ENCODE measurements around the gene GPR25. TPM values are rescaled to one million over a fixed set of nuclear protein-coding genes. Genes with fewer than 3 reads are reported as not detected.

GPR25 gene
- total RNA-seq, 1 experiment from 2014 or later = not detected

- Histone ChIP-seq H3K9me2 (ENCODE audit: insufficient read depth) (no peaks in the 10 kb centered on the region), H3K4me1 (ENCODE audit: control insufficient read depth in 1 of 2, insufficient read depth in 2 of 2, low read length in 2 of 2) (peaks cover 5 to 9% of the 10 kb centered on the region in 2 experiments; a peak in 3 of 4 replicates), H3K9me3 (ENCODE audit: control insufficient read depth in 1 of 2, insufficient read depth in 1 of 2, low read depth in 1 of 2, low read length in 2 of 2) (no peaks in the 10 kb centered on the region), H3K9ac (ENCODE audit: low read length) (no peak overlapping the region), H3K36me3 (ENCODE audit: control insufficient read depth in 1 of 2, insufficient read depth in 2 of 2, low read length in 2 of 2) (peaks cover 0 to 8% of the 10 kb centered on the region in 2 experiments; a peak in 2 of 4 replicates), H3K27me3 (ENCODE audit: insufficient read depth, low read length) (no peaks in the 10 kb centered on the region), H3K4me2 (ENCODE audit: low read length) (no peak overlapping the region), H4K20me1 (ENCODE audit: insufficient read depth) (no peaks in the 10 kb centered on the region), H2AFZ (ENCODE audit: low read depth, low read length, poor library complexity, severe bottlenecking) (no peak overlapping the region), H3K27ac (ENCODE audit: low read depth, low read length) (no peak overlapping the region), H3K4me3 (replicated peaks in 1 of 2; ENCODE audit: low read depth in 1 of 2, low read length in 2 of 2) (no peak overlapping the region), H3K79me2 (ENCODE audit: insufficient read depth, low read length) (no peaks in the 10 kb centered on the region)
- BruUV-seq (replicated peaks) = no TSS peak
- POLR2A ChIA-PET = no interaction called here
- RAD21 ChIA-PET (ENCODE audit: low non-redundant PET in 1 of 2, low total read pairs in 2 of 2, uncharacterized antibody in 2 of 2, unreplicated experiment in 2 of 2) = no interaction called here
- intact Hi-C loops (cut with micrococcal nuclease) = no loop called here
- ATAC-seq = no peak
- no peak for DNase-seq (ENCODE audit: low read depth, low spot score)
- CTCF ChIA-PET = no interaction called here
- TF ChIP-seq FOSL1 (IDR thresholded peaks at IDR 0.05; ENCODE audit: low read depth) (no peak), YY1 (IDR thresholded peaks at IDR 0.05; ENCODE audit: extremely low read depth, insufficient replicate concordance, low read depth, low read length) (no peak), CEBPB (IDR thresholded peaks at IDR 0.05; ENCODE audit: low read depth) (no peak), JUND (IDR thresholded peaks at IDR 0.05) (no peak), SP1 (IDR thresholded peaks at IDR 0.05; ENCODE audit: low read depth) (no peak), EZH2phosphoT487 (IDR thresholded peaks at IDR 0.05; ENCODE audit: borderline replicate concordance) (no peak), ATF3 (IDR thresholded peaks at IDR 0.05) (no peak), POLR2A (IDR thresholded peaks at IDR 0.05; ENCODE audit: borderline replicate concordance, extremely low read depth, insufficient read depth, insufficient read length) (no peak), CTCF (IDR thresholded peaks at IDR 0.05 in 2 of 3, conservative IDR thresholded peaks at IDR 0.05 in 1 of 3; ENCODE audit: borderline replicate concordance in 1 of 3, insufficient read depth in 1 of 3, low read depth in 2 of 3, low read length in 2 of 3) (no peak), RAD21 (IDR thresholded peaks at IDR 0.05; ENCODE audit: low read depth) (no peak), ELF1 (IDR thresholded peaks at IDR 0.05; ENCODE audit: borderline replicate concordance, low read depth) (no peak), MAX (IDR thresholded peaks at IDR 0.05) (no peak), SRF (IDR thresholded peaks at IDR 0.05; ENCODE audit: low read depth) (no peak), POLR2AphosphoS5 (IDR thresholded peaks at IDR 0.05; ENCODE audit: low read depth, low read length) (no peak), ZBTB33 (IDR thresholded peaks at IDR 0.05; ENCODE audit: extremely low read depth, insufficient replicate concordance, low read length) (no peak), SIN3A (IDR thresholded peaks at IDR 0.05; ENCODE audit: low read depth) (no peak), REST (IDR thresholded peaks at IDR 0.05; ENCODE audit: low read depth) (no peak), TCF7L2 (IDR thresholded peaks at IDR 0.05; ENCODE audit: borderline replicate concordance, extremely low read depth, insufficient read depth, insufficient read length) (no peak), EGR1 (IDR thresholded peaks at IDR 0.05; ENCODE audit: low read depth) (no peak)
These were observed 29.1 kb downstream of the GPR25 start for GRCh38 chr1:200901796-200902444.

Data from HCT116 (cell line).